GM18519 (cell line): ENCODE results near the gene PCDHA12.

Source experiments
- ATAC-seq: cut with Tn5 transposase; IDR thresholded peaks from one replicate; pipeline ENCODE4 v1.9.1; 2021; ENCODE audit warnings: mild to moderate bottlenecking, moderate library complexity; ENCODE audit not compliant: unreplicated experiment, low FRiP score

Gene PCDHA12

DNA sequence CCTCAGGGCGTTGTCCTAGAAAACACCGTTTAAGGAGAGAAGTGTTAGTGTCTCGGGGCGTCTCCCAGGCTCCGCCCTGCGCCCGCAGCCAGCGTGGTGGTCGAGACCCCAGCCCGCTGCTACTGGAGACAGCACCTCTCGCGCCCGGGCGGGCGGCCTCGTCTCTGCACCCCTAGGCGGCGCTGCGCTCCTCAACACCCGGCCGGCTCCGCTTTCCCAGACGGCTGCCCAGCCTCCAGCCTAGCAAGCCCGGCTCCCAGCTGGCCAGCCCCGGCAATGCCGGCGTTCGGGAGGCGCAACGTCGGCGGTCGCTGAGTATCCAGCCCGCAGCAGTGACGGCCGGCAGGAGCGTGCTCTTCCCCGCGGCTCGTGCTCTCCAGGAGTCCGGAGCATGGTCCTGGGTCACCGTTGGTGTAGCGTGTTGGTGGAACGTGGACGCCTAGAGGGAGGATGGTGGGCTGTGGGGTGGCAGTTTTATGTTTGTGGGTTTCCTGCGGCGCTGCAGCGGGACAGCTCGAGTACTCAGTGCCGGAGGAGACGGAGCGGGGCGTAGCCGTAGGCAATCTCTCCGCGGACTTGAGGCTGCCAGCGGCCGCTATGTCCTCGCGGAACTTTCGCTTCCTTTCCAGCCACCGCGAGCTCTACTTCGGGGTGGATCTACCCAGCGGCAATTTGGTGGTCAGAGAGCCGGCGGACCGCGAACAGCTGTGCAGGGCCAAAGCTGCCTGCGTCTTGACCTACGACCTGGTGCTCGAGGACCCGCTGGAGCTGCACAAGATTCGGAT lies 51.5 kb downstream of the PCDHA12 start:
- no peak for ATAC-seq

GRCh38 chr5:140927228-140927573 lies 52.1 kb downstream of the PCDHA12 start:
- no peak for ATAC-seq
